Femur (tissue), 1 donor: Measurements from ENCODE around the gene CDCA8.
"Not testable (repeated sequence)": the region's sequence is repeated elsewhere in the genome, so short reads cannot be mapped to it uniquely, and the experiment has no call there.

Source experiments
- DNase-seq: peaks from one replicate; pipeline ENCODE4 v3.0.0-alpha.2; 2017

Gene CDCA8

GRCh38 chr1:37718181-37718900 lies 26.0 kb downstream of the CDCA8 start:
- no peak for DNase-seq

DNA sequence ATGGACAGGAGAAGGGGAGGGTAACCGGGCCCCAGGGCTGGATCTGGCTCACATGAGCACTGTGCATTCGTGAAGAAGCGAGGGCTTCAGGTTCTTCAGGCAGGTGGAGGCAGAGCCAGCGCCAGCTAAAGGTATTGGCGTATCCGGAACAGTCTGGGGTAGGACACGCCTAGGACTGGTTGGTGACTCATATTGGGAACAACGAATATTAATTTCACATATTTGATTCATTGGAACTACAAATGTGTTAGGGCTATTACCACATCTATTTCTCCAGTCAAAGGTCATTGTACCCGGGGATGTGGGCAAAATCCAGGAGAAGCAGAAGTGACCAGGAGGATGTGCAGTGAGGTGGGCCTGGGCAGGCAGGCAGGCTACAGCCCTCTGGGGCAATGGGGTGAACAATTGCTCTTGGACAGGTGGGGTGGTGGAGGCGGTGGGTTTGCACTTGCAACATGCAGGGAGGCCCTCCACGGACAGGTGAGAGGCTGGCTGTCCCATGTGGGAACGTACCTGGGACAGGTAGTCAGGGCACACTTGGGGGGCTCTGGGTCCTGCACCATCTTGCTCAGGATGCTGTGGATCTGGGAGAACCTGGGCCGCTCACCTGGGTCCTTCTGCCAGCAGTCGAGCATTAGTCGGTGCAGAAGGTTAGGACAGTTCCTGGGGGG lies 26.7 kb downstream of the CDCA8 start:
- DNase-seq: no peak

- no peak for DNase-seq
Measured at GRCh38 chr1:37719572-37720195, 27.4 kb downstream of the CDCA8 start.

- DNase-seq: no peak
Measured at GRCh38 chr1:37720231-37721130, 28.2 kb downstream of the CDCA8 start.

DNA sequence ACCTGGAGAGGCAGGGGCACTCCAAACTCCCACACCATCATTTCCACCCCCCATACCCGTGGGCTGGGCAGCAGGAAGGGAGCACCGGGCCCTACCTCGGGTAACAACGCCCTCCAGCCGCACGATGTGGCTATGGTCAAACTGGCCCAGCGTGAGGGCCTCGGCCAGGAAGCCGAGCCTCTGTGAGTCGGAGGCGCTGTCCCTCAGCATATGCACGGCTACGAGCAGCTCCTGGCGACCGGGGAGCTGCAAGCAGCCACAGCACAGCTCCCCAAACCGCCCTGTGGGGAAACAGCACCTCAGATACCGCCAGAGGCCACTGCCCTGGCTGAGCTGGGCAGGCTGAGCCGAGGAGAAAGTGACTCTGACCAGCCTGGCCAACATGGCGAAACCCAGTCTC lies 29.2 kb downstream of the CDCA8 start:
- DNase-seq: no peak

DNA sequence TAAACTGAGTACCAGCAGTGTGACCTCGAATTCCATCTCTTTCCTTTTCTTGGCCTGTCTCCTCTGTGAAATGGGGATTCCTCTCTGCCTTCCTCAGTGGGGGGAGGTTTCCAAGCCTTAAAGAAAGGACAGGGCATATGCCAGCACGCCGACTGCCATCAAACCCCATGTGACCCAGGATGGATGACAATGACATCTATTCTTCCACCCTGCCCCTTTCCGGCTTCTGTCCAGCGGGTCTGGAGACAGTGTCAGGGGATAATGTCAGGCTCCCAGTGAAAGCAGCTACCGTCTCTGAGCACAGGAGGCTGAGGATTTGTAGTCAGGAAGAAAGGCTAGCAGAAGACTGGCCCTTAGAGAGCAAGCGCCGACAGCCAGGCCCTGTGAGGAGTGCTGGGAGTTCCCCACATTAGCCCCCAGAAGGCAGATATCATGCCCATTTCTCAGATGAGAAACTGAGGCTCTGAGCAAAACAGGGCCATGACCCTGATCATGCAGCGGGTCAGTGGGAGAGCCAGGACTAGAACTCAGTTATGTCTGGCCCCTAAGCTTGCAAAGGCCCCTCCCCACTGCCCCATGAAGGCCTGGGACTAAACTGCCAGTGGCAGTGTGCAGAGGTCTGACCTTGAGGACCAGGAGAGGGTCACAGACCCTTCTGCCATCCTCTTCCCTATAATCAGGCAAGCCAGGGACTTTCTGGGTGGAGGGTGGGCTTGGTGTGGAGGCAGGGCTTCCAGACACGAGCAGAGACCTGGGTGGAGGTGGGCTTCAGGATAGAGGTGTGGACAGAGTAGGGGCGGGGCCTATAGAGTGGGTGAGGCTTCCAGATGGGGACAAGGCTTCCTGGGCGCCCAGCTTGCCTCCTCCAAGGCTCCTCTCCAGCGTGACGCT lies 30.1 kb downstream of the CDCA8 start:
- DNase-seq: no peak

DNA sequence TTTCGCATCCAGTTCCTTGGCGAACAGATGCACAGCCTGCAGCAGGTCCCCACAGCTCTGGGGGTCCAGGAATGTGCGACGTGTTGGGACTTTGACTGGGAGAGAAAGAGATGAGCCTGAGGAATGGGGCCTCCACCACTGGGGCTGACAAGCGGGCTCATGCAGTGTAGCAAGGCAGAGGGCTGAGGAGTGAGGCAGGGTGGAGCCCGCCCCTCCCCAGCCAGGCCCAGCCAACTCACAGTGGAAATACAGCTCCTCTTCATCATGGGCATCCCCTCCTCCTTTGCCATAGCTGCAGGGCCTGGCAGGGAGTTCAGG lies 30.7 kb downstream of the CDCA8 start:
- DNase-seq: no peak

DNA sequence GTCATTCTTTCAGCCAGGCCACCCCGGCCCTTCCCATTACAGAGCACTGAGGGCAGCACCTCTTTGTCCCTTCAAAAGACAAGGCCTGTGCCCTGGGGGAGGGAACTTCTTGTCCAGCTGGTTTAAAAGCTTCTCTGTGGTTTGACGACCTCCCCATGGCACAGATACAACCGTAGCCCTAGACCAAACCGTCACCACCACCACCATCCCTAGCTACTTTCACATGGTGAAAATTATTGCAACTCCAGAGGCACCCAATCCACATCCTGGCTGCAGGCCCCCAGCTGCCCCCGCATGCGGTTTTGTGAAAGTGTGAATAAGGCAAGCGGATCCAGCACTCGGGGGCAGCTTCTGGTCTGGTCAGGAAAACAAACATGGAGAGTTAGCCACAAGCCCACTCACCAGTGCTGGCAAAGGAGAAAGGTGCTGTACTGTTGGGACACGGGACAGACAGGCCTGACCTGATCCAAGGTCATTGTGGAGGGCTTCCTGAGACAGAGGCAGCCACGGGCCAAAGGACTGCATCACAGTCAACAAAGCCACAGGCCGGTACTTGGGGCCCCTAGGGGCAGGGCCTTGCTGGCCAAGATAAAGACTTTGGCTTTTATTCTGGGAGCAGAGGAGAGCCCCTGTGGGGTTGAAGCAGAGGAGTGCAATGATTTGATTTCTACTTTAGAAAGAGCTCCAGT lies 31.2 kb downstream of the CDCA8 start:
- DNase-seq: no peak

GRCh38 chr1:37724575-37724974 lies 32.3 kb downstream of the CDCA8 start:
- DNase-seq: no peak

DNA sequence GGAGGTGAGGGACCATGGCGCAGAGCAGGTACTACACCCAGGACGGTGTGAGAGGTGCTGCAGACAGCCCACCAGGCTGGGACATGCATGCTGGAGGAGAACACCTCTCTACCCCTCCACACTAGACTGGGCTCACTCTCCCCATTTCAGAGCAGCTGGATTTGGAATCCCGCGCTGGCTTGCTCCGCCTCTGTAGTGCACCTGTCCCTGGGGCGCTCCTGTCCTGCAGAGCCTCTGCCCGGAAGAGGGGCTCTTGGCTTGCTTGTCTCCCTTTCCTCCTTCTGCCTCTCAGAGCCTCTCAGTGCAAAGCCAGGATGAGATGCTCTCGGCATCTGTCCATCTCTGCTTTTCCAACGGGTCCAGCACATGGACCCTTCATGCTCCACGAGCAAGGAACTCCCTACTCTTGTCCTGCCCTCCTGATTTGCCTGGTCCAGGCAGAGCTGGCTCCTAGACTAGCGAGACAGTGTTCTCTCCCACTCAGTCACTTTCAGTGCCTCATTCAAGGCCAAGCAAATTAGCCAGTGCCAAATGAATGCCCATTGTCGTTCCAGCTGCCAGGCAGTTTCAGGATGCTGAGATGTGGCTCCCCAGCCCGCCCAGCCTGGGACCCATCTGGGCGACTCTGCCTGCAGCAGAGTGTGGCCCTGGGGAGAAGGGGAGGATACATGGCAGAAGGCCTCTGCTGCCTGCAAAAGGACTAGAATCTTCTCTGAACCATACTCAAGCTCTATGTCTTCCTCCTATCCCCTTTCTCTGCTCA lies 33.7 kb downstream of the CDCA8 start:
- no peak for DNase-seq

- no peak for DNase-seq
Measured at GRCh38 chr1:37726751-37727585, 34.7 kb downstream of the CDCA8 start.

DNA sequence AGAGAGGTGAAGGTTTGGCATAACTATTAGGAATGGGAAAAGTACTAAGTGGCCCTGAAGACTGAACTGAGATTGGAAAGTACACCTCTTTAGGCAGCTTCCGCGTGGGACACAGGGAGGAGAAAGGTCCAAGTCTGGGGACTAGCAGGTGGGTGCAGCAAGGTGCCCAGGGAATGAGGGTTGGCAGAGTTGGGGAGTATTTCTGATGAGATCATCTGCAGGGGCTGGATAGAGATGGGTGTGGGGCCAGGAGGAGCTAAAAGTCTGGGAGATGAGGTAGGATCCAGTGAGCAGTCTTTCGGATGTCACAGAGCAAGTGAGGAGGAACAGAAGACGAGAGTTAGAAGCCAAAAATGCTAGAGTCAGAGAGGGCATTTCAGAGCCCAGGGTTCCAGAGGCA lies 36.1 kb downstream of the CDCA8 start:
- no peak for DNase-seq

- DNase-seq: no peak
Measured at GRCh38 chr1:37730376-37730775, 38.1 kb downstream of the CDCA8 start.

GRCh38 chr1:37731312-37732019 lies 39.1 kb downstream of the CDCA8 start:
- DNase-seq: no peak

- DNase-seq: no peak
Measured at GRCh38 chr1:37732111-37732780, 39.9 kb downstream of the CDCA8 start.

GRCh38 chr1:37734629-37735591 lies 42.6 kb downstream of the CDCA8 start:
- DNase-seq: no peak

- DNase-seq: not testable (repeated sequence)
Measured at GRCh38 chr1:37737975-37738374, 45.7 kb downstream of the CDCA8 start.
